Colonic mucosa (tissue), 4 donors: ENCODE data around the gene PECR. TPM values are rescaled to one million over a fixed set of nuclear protein-coding genes. Genes with fewer than 3 reads are reported as not detected.

Experiments
- DNase-seq: peaks from one replicate; pipeline ENCODE4 v3.0.0-alpha.2; 2020
- H3K27ac ChIP-seq: fragments of 200-600 bp; one replicate; pipeline ENCODE4 v1.8.0; 2021
- H3K27me3 ChIP-seq: fragments of 200-600 bp; one replicate; pipeline ENCODE4 v1.8.0; 2021
- H3K36me3 ChIP-seq: fragments of 200-600 bp; one replicate; pipeline ENCODE4 v1.8.0; 2021
- H3K4me1 ChIP-seq: fragments of 200-600 bp; one replicate; pipeline ENCODE4 v1.8.0; 2021; ENCODE audit warnings: mild to moderate bottlenecking
- H3K4me3 ChIP-seq: fragments of 200-600 bp; one replicate; pipeline ENCODE4 v1.8.0; 2021
- H3K9ac ChIP-seq, 2 donors: one replicate each; pipeline ENCODE4 v1.7.0; 2013; ENCODE audit warnings: control low read depth in 2 of 2, low read depth in 2 of 2, low read length in 2 of 2
- H3K9me3 ChIP-seq: fragments of 200-600 bp; one replicate; pipeline ENCODE4 v1.8.0; 2021
- CTCF ChIP-seq: fragments of 200-600 bp; IDR thresholded peaks from one replicate; pipeline ENCODE4 v1.8.0; 2022; ENCODE audit warnings: antibody characterized with exemption, mild to moderate bottlenecking
- intact Hi-C: fragments of 100-400 bp; cut with DNase I; formaldehyde crosslinking; loops from one replicate; pipeline ENCODE4 v1.14.1; 2022
- total RNA-seq, 2 donors: library from RNA; stranded (reverse); fragmentation: NEBNext Ultra II Directional in 1 of 2; extraction: Animal tissue kit (Norgen Biotek cat#: 25700) in 1 of 2; gene quantifications; one replicate each; pipeline ENCODE4 v1.2.1, GENCODE V29; 2021
- donor health status: healthy.
- donor health status: DM: no; HTN: no; CAD: no.
- donor health status: DM: no; HTN: no; CAD: no.

PECR gene
- total RNA-seq, 2 donors from 2014 or later, result 15.9 to 22.5 TPM

- no peaks in the 10 kb centered on the region for H3K36me3 ChIP-seq
- intact Hi-C loops, result loop anchor here (5.0 kb wide), 1 partner anchor 80 kb away; no protein-coding TSS in a partner anchor
Observed at GRCh38 chr2:216031960-216032689, 49.5 kb downstream of the PECR start.

GRCh38 chr2:216030216-216030615 is 51.4 kb downstream of the PECR start:
- Histone ChIP-seq H3K27me3 (no peaks in the 10 kb centered on the region), H3K4me1 (no peaks in the 10 kb centered on the region), H3K9ac (no peak overlapping the region), H3K9me3 (no peaks in the 10 kb centered on the region), H3K36me3 (no peaks in the 10 kb centered on the region), H3K4me3 (no peak overlapping the region), H3K27ac (no peak overlapping the region)
- no peak for TF ChIP-seq CTCF
- intact Hi-C loops, result loop anchor here (5.0 kb wide), 1 partner anchor 82 kb away; no protein-coding TSS in a partner anchor
- DNase-seq, result no peak

More at GRCh38 chr2:216031960-216032689, 49.5 kb downstream of the PECR start:
- Histone ChIP-seq H3K4me1 (no peaks in the 10 kb centered on the region), H3K4me3 (no peak overlapping the region), H3K27me3 (no peaks in the 10 kb centered on the region), H3K27ac (no peak overlapping the region), H3K9me3 (no peaks in the 10 kb centered on the region), H3K9ac (no peak overlapping the region)
- no peak for TF ChIP-seq CTCF
- DNase-seq, result no peak

GRCh38 chr2:216029416-216030129 is 52.0 kb downstream of the PECR start:
- Histone ChIP-seq H3K4me3 (no peak overlapping the region), H3K36me3 (no peaks in the 10 kb centered on the region), H3K9ac (no peak overlapping the region), H3K4me1 (no peaks in the 10 kb centered on the region), H3K27me3 (no peaks in the 10 kb centered on the region), H3K9me3 (no peaks in the 10 kb centered on the region), H3K27ac (no peak overlapping the region)
- intact Hi-C loops, result loop anchor here (5.0 kb wide), 1 partner anchor 83 kb away; no protein-coding TSS in a partner anchor
- no peak for TF ChIP-seq CTCF
- DNase-seq, result no peak

- Histone ChIP-seq H3K27me3 (no peaks in the 10 kb centered on the region), H3K9ac (no peak overlapping the region), H3K4me1 (no peaks in the 10 kb centered on the region), H3K9me3 (no peaks in the 10 kb centered on the region), H3K27ac (no peak overlapping the region), H3K4me3 (no peak overlapping the region), H3K36me3 (no peaks in the 10 kb centered on the region)
- intact Hi-C loops, result loop anchor here (5.0 kb wide), 1 partner anchor 73 kb away; no protein-coding TSS in a partner anchor
- DNase-seq, result no peak
- no peak for TF ChIP-seq CTCF
Observed at GRCh38 chr2:216024779-216025336, 56.8 kb downstream of the PECR start.

- Histone ChIP-seq H3K27me3 (no peaks in the 10 kb centered on the region), H3K9me3 (no peaks in the 10 kb centered on the region), H3K27ac (no peak overlapping the region), H3K36me3 (no peaks in the 10 kb centered on the region), H3K4me3 (no peak overlapping the region), H3K9ac (no peak overlapping the region), H3K4me1 (no peaks in the 10 kb centered on the region)
- TF ChIP-seq CTCF, result peak; percentile 46
- intact Hi-C loops, result loop anchor here (5.0 kb wide), 1 partner anchor 71 kb away; no protein-coding TSS in a partner anchor
- DNase-seq, result peak; percentile 58
Observed at GRCh38 chr2:216023055-216023648, 58.5 kb downstream of the PECR start.
